Bronchial epithelial cell (primary cell): ENCODE results near the gene WT1. TPM values are rescaled to one million over a fixed set of nuclear protein-coding genes. Genes with fewer than 3 reads are reported as not detected.

Experiments used
- DNase-seq: peaks from one replicate; pipeline ENCODE4 v3.0.0-alpha.2; 2010; ENCODE audit warnings: low read depth
- FAIRE-seq: peaks from 2 replicates; lab custom pipeline; 2011; peaks lifted over from hg19 to GRCh38; lab: Jason Lieb, UNC
- H3K27me3 ChIP-seq: 2 replicates; pipeline ENCODE4 v1.5.1; 2011; ENCODE audit warnings: low read length; ENCODE audit not compliant: control insufficient read depth, insufficient read depth
- H3K36me3 ChIP-seq: 2 replicates; pipeline ENCODE4 v1.5.1; 2011; ENCODE audit warnings: low read length; ENCODE audit not compliant: control insufficient read depth, insufficient read depth
- H3K4me3 ChIP-seq: 2 replicates; pipeline ENCODE4 v1.5.1; 2011; ENCODE audit warnings: mild to moderate bottlenecking, low read depth, low read length, control low read depth
- total RNA-seq: library from RNA; depleted of rRNA; stranded (reverse); fragments of >200 nt; gene quantifications from 2 replicates; pipeline ENCODE4 v1.2.1, GENCODE V29; 2014
- TF ChIP-seq, protein P1 (sequence below): IDR thresholded peaks from 2 replicates; pipeline ENCODE4 v1.5.1; 2011; ENCODE audit warnings: mild to moderate bottlenecking, moderate library complexity, low read length, control low read depth, inconsistent platforms; ENCODE audit not compliant: insufficient read depth, severe bottlenecking

Gene WT1
- total RNA-seq, 1 donor from 2014 or later = not detected

DNA sequence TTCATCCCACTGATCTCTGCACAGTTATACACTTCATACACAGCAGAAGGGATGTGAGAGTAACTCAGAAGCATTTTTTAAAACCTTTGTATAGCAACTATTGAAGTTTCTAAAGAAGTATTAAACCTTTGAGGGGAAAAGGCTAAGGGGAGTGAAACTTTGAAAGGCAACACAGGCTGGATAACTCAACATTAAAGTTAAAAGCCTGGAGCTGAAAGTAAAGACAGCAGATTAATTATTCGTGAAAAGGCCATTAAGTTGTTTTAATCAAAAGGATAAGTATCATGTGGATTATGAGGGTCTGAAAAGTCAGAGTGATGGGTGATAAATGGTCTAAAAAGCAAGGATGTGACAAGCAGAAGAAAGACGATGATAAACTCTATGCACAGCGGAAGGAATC is 17.5 kb downstream of the WT1 start:
- Histone ChIP-seq H3K36me3 (no peaks in the 10 kb centered on the region), H3K27me3 (peaks cover 4% of the 10 kb centered on the region), H3K4me3 (no peak overlapping the region)
- FAIRE-seq = no peak
- TF ChIP-seq, protein P1, sequence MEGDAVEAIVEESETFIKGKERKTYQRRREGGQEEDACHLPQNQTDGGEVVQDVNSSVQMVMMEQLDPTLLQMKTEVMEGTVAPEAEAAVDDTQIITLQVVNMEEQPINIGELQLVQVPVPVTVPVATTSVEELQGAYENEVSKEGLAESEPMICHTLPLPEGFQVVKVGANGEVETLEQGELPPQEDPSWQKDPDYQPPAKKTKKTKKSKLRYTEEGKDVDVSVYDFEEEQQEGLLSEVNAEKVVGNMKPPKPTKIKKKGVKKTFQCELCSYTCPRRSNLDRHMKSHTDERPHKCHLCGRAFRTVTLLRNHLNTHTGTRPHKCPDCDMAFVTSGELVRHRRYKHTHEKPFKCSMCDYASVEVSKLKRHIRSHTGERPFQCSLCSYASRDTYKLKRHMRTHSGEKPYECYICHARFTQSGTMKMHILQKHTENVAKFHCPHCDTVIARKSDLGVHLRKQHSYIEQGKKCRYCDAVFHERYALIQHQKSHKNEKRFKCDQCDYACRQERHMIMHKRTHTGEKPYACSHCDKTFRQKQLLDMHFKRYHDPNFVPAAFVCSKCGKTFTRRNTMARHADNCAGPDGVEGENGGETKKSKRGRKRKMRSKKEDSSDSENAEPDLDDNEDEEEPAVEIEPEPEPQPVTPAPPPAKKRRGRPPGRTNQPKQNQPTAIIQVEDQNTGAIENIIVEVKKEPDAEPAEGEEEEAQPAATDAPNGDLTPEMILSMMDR = no peak
- no peak for DNase-seq

DNA sequence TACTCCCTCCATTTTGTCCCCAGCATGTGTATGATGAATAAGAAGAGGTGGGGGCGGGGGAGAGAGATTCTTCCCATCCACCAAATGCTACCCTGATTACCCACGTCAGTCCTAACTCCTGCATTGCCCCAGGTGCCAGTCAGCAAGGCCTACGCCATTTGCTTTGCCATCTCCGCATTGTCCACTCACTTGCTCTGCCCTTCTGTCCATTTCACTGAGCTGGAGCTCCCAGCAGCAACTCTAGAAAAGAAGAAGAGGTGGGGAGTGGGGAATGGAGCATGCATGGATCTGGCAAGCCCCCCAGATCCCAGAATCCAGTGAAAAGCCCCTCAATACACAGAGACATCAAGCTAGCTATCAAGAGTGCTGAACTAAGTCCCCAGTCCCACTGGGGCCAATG is 19.0 kb downstream of the WT1 start:
- Histone ChIP-seq H3K27me3 (peaks cover 4% of the 10 kb centered on the region), H3K36me3 (no peaks in the 10 kb centered on the region)

DNA sequence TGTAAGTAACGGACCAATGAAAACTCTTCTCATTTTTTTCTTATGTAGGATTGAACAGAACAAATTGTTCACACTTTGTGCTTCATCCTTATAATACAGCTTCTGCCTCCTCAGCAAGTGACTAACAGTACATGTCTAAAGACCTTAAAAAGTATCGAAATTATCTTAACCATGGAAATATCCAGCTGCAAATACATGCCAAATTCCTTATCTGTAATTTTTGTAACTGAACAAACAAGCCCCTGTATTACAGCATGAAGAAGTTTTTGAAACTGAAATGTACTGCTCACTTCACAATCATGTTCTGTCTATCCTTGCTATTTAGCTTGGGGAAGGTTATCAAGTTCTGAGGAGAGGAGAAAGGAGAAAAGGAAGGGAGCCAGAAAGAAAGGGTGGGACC is 20.4 kb downstream of the WT1 start:
- peaks cover 4% of the 10 kb centered on the region for H3K27me3 ChIP-seq
- FAIRE-seq (no peak), DNase-seq (no peak)
- no peak overlapping the region for H3K4me3 ChIP-seq
- TF ChIP-seq, protein P1 = no peak
- no peaks in the 10 kb centered on the region for H3K36me3 ChIP-seq

More for the DNA sequence above, 19.0 kb downstream of the WT1 start:
- TF ChIP-seq, protein P1 = no peak
- no peak for FAIRE-seq
- no peak overlapping the region for H3K4me3 ChIP-seq
- DNase-seq = no peak

DNA sequence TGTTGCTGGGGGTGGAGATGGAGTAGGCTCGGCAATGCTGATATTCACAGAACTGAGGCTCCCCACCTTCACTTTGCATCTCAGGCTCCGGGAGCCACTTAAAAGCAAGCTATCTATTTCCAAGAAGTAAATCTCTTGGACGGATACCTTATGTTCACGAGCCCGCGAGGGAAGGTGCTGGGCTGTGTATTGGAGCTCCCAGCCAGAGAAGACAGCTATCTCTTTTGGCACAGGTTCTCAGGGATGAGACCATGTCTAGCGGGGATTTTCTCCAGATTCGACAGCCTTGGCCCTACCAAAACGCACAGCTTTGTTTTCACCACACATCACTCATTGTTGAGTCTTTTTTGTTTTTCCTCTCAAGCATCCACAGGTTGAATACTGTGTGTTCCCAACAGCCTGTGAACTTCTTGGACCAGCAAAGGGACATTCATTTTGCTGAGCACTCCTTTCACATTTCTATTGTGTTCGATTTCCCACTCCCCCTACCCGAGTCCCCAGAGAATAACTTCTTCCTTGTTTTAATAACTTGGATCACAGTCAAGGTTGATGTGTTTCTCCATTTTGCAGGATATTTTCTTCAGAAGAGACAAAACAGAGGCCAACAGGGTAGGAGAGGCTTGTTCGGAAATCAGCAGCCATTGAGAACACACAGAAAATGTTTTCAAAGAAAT is 23.3 kb downstream of the WT1 start:
- peaks cover 2% of the 10 kb centered on the region for H3K27me3 ChIP-seq
- H3K4me3 ChIP-seq = no peak overlapping the region
- no peak for DNase-seq
- no peaks in the 10 kb centered on the region for H3K36me3 ChIP-seq
- FAIRE-seq = no peak
- TF ChIP-seq, protein P1 = no peak

DNA sequence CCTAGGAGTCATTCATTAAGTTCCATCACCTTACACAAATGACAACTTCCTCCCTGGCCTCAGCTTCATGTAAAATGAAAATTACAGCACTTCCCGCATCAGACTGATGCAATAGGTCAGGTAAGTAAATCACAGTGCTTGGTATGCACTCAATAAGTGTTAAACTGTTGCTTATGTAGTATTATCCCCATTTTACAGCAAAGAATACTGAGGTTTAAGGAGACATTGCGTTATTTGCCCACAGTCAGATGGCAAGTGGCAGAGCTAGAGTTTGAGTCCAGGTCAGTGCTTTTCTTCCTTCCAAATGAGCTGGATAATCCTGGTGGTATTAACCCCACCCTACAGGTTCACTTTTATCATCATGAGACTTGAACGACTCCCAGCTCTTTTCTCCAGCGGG is 29.7 kb downstream of the WT1 start:
- no peak for DNase-seq
- no peak overlapping the region for H3K4me3 ChIP-seq
- no peaks in the 10 kb centered on the region for H3K27me3 ChIP-seq
- TF ChIP-seq, protein P1 = no peak
- H3K36me3 ChIP-seq = no peaks in the 10 kb centered on the region
- no peak for FAIRE-seq

DNA sequence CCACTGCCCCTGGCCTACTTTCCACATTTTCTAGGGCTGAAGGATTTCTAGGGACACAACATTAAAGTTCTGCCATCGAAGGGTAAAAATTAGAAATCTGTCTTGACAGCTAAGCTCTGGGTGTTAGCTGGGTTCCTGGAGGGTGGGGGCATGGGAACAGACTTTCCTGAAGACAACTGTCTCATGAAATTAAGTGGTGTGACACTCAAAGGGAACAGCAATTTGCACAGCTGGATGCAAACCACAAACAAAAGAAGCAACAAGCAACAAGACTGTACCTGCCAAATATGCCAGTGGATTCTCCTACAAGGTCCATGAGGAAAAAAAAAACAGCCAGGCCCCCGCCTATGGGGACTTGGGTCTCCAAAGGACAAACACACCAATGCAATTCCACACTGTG is 32.5 kb downstream of the WT1 start:
- H3K36me3 ChIP-seq = no peaks in the 10 kb centered on the region
- no peak overlapping the region for H3K4me3 ChIP-seq
- DNase-seq = no peak
- no peaks in the 10 kb centered on the region for H3K27me3 ChIP-seq
- no peak for FAIRE-seq
- TF ChIP-seq, protein P1 = no peak
